ENCODE data around the gene NEK10.

- TF ChIP-seq POLR2A (IDR thresholded peaks at IDR 0.05; ENCODE audit: low read depth, low read length) (no peak), CTCF (conservative IDR thresholded peaks at IDR 0.05; ENCODE audit: low read depth, low read length) (no peak), SMC3 (IDR thresholded peaks at IDR 0.05; ENCODE audit: low read depth, low read length) (no peak), CHD1 (IDR thresholded peaks at IDR 0.05; ENCODE audit: low read depth, low read length) (no peak), RFX5 (IDR thresholded peaks at IDR 0.05; ENCODE audit: low read depth, low read length) (no peak)
Measured at GRCh38 chr3:27089645-27090044, 279.5 kb downstream of the NEK10 start.
